ENCODE data around the gene ATOX1.

DNA sequence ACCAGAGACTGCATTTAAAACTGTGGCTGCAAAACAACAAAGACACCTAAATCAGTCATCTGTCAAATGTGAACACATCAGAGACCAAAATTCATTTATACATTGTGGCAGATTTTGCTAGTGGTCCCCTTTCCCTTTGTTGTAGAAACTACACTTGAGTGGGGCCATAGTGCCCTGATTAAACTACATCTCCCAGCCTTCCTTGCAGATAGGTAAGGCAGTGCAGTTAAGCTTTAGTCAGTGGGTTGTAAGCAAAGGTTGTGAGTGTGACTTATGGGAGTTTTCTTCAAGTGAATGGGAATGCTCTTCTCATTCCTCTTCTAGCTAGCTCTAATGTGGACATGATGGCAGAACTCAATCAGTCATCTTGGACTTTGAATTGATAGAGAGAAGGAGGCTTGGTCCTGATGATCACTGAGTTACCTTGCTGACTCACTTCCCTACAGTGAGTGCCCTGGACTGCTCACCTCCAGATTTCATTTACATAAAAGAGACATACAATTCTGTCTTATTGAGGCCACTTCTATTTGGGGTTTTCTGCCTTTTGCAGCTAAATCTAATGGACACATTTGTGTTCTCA lies 36.5 kb downstream of the ATOX1 start:
- TF ChIP-seq EZH2 (IDR thresholded peaks at IDR 0.05; ENCODE audit: insufficient read depth, poor library complexity, severe bottlenecking) (no peak), EZH2phosphoT487 (IDR thresholded peaks at IDR 0.05; ENCODE audit: insufficient read depth, low read depth) (no peak)
